MM.1S (cell line): ENCODE results near the gene PRODH2.

ENCODE experiments used
- DNase-seq: peaks from one replicate; pipeline ENCODE4 v3.0.0-alpha.2; 2015
- H2AFZ ChIP-seq: fragments of 300-600 bp; sonication (generic); 2 replicates; pipeline ENCODE4 v1.6.0; 2016; ENCODE audit warnings: antibody characterized with exemption, low read length
- H3F3A ChIP-seq: fragments of 300-600 bp; sonication (generic); 2 replicates; pipeline ENCODE4 v1.6.1; 2016; ENCODE audit warnings: mild to moderate bottlenecking, antibody characterized with exemption, low read length, moderate library complexity, mixed read lengths; ENCODE audit not compliant: insufficient read depth
- H3K27ac ChIP-seq: fragments of 300-600 bp; sonication (generic); 2 replicates; pipeline ENCODE4 v1.5.1; 2016; ENCODE audit warnings: mild to moderate bottlenecking, low read length
- H3K27me3 ChIP-seq: fragments of 300-600 bp; sonication (generic); replicated peaks from 2 replicates; pipeline ENCODE4 v1.6.0; 2016; ENCODE audit warnings: low read length; ENCODE audit not compliant: insufficient read depth
- H3K36me3 ChIP-seq: fragments of 300-600 bp; sonication (generic); replicated peaks from 2 replicates; pipeline ENCODE4 v1.6.1; 2016; ENCODE audit warnings: mild to moderate bottlenecking, low read length, mixed read lengths; ENCODE audit not compliant: insufficient read depth
- H3K4me1 ChIP-seq: fragments of 300-600 bp; sonication (generic); 2 replicates; pipeline ENCODE4 v1.6.1; 2016; ENCODE audit warnings: low read length, mixed read lengths
- H3K4me2 ChIP-seq: fragments of 300-600 bp; sonication (generic); 2 replicates; pipeline ENCODE4 v1.6.0; 2016; ENCODE audit warnings: low read depth, low read length
- H3K4me3 ChIP-seq: fragments of 300-600 bp; sonication (generic); 2 replicates; pipeline ENCODE4 v1.5.1; 2016; ENCODE audit warnings: low read length, mixed read lengths
- H3K79me2 ChIP-seq: fragments of 300-600 bp; sonication (generic); 2 replicates; pipeline ENCODE4 v1.6.1; 2016; ENCODE audit warnings: mixed run types, low read length, mixed read lengths
- H3K9ac ChIP-seq: fragments of 300-600 bp; sonication (generic); 2 replicates; pipeline ENCODE4 v1.6.1; 2016; ENCODE audit warnings: low read length, mixed read lengths
- H3K9me2 ChIP-seq: fragments of 300-600 bp; sonication (generic); replicated peaks from 2 replicates; pipeline ENCODE4 v1.6.1; 2016; ENCODE audit warnings: mild to moderate bottlenecking, low read length, mixed read lengths; ENCODE audit not compliant: insufficient read depth
- H3K9me3 ChIP-seq: fragments of 300-600 bp; sonication (generic); replicated peaks from 2 replicates; pipeline ENCODE4 v1.6.1; 2016; ENCODE audit warnings: mild to moderate bottlenecking, low read length, mixed read lengths; ENCODE audit not compliant: insufficient read depth
- H4K20me1 ChIP-seq: fragments of 300-600 bp; sonication (generic); 2 replicates; pipeline ENCODE4 v1.6.1; 2016; ENCODE audit warnings: mild to moderate bottlenecking, low read length, moderate library complexity, mixed read lengths; ENCODE audit not compliant: insufficient read depth
- EZH2 ChIP-seq: fragments of 300-600 bp; sonication (generic); optimal IDR thresholded peaks from 2 replicates; pipeline ENCODE3; 2017; ENCODE audit warnings: low read depth, mild to moderate bottlenecking, antibody characterized with exemption, low read length, mixed read lengths
- EZH2phosphoT487 ChIP-seq: fragments of 300-600 bp; sonication (generic); IDR thresholded peaks from 2 replicates; pipeline ENCODE4 v1.6.1; 2018; ENCODE audit warnings: antibody characterized with exemption, low read length
- TF ChIP-seq, protein P1 (sequence below): fragments of 300-600 bp; sonication (generic); IDR thresholded peaks from 2 replicates; pipeline ENCODE4 v1.5.1; 2016; ENCODE audit warnings: antibody characterized with exemption, low read length, mixed read lengths

PRODH2 gene

GRCh38 chr19:35793381-35794165 is 19.1 kb downstream of the PRODH2 start:
- no peaks in the 10 kb centered on the region for H3K36me3 ChIP-seq
- H3K9me3 ChIP-seq = no peaks in the 10 kb centered on the region
- DNase-seq = no peak
- H3K4me2 ChIP-seq = no peak overlapping the region
- no peak for TF ChIP-seq EZH2
- no peaks in the 10 kb centered on the region for H3K79me2 ChIP-seq
- H3F3A ChIP-seq = no peaks in the 10 kb centered on the region
- no peak overlapping the region for H3K4me3 ChIP-seq
- H3K9me2 ChIP-seq = no peaks in the 10 kb centered on the region
- no peak overlapping the region for H3K27ac ChIP-seq
- no peak overlapping the region for H2AFZ ChIP-seq
- H3K9ac ChIP-seq = no peak overlapping the region
- no peaks in the 10 kb centered on the region for H4K20me1 ChIP-seq
- H3K4me1 ChIP-seq = no peaks in the 10 kb centered on the region
- H3K27me3 ChIP-seq = peaks cover 50% of the 10 kb centered on the region

- DNase-seq = no peak
- no peaks in the 10 kb centered on the region for H3K79me2 ChIP-seq
- no peaks in the 10 kb centered on the region for H3K36me3 ChIP-seq
- H3F3A ChIP-seq = no peaks in the 10 kb centered on the region
- H4K20me1 ChIP-seq = no peaks in the 10 kb centered on the region
- no peak overlapping the region for H2AFZ ChIP-seq
- no peaks in the 10 kb centered on the region for H3K9me2 ChIP-seq
- H3K27ac ChIP-seq = no peak overlapping the region
- H3K4me3 ChIP-seq = no peak overlapping the region
- H3K9ac ChIP-seq = no peak overlapping the region
- H3K4me1 ChIP-seq = no peaks in the 10 kb centered on the region
- H3K27me3 ChIP-seq = peaks cover 45% of the 10 kb centered on the region
- H3K9me3 ChIP-seq = no peaks in the 10 kb centered on the region
- H3K4me2 ChIP-seq = no peak overlapping the region
- TF ChIP-seq EZH2phosphoT487 = no peak
- no peak for TF ChIP-seq EZH2
- TF ChIP-seq, protein P1, sequence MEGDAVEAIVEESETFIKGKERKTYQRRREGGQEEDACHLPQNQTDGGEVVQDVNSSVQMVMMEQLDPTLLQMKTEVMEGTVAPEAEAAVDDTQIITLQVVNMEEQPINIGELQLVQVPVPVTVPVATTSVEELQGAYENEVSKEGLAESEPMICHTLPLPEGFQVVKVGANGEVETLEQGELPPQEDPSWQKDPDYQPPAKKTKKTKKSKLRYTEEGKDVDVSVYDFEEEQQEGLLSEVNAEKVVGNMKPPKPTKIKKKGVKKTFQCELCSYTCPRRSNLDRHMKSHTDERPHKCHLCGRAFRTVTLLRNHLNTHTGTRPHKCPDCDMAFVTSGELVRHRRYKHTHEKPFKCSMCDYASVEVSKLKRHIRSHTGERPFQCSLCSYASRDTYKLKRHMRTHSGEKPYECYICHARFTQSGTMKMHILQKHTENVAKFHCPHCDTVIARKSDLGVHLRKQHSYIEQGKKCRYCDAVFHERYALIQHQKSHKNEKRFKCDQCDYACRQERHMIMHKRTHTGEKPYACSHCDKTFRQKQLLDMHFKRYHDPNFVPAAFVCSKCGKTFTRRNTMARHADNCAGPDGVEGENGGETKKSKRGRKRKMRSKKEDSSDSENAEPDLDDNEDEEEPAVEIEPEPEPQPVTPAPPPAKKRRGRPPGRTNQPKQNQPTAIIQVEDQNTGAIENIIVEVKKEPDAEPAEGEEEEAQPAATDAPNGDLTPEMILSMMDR = no peak
These were observed 19.8 kb downstream of the PRODH2 start for GRCh38 chr19:35792888-35793287.

DNA sequence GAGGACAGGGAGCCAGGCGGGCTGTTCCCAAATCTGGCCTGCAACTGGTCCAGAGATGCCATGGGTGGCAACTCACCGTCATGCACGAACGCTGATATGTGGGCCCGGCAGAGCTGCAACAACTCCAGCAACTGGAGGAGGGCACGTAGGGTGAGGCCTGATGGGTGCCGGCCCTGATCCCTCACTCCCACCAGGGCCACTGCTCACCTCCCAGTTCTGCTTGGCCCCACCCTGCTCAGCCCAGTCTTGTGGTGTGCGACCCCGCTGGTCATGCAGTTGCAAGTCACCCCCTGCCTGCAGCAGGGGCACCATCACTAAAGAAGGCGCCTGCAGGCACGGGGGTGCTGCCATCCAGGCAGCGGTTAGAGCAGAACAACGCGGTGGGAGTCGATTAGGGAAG is 20.3 kb downstream of the PRODH2 start:
- Histone ChIP-seq H3K4me2 (no peak overlapping the region), H3K36me3 (no peaks in the 10 kb centered on the region), H3K9me2 (no peaks in the 10 kb centered on the region), H3F3A (no peaks in the 10 kb centered on the region), H3K27ac (no peak overlapping the region), H3K4me3 (no peak overlapping the region), H3K79me2 (no peaks in the 10 kb centered on the region), H3K9me3 (no peaks in the 10 kb centered on the region), H2AFZ (no peak overlapping the region), H3K4me1 (no peaks in the 10 kb centered on the region), H3K27me3 (peaks cover 43% of the 10 kb centered on the region), H3K9ac (no peak overlapping the region), H4K20me1 (no peaks in the 10 kb centered on the region)
- TF ChIP-seq EZH2phosphoT487 (no peak), EZH2 (no peak)
- TF ChIP-seq, protein P1 = no peak
- DNase-seq = no peak

- Histone ChIP-seq H3K27ac (no peak overlapping the region), H3K9ac (no peak overlapping the region), H3K4me3 (no peak overlapping the region), H3K79me2 (no peaks in the 10 kb centered on the region), H3K36me3 (no peaks in the 10 kb centered on the region), H3K27me3 (peaks cover 38% of the 10 kb centered on the region), H3K4me2 (no peak overlapping the region), H4K20me1 (no peaks in the 10 kb centered on the region), H3K9me3 (no peaks in the 10 kb centered on the region), H2AFZ (no peak overlapping the region), H3K9me2 (no peaks in the 10 kb centered on the region), H3F3A (no peaks in the 10 kb centered on the region), H3K4me1 (no peaks in the 10 kb centered on the region)
- TF ChIP-seq, protein P1 = no peak
- TF ChIP-seq EZH2 (no peak), EZH2phosphoT487 (no peak)
- DNase-seq = no peak
These were observed 20.8 kb downstream of the PRODH2 start for GRCh38 chr19:35791814-35792279.
